ENCODE results near the gene RAB9A.

RAB9A gene

DNA sequence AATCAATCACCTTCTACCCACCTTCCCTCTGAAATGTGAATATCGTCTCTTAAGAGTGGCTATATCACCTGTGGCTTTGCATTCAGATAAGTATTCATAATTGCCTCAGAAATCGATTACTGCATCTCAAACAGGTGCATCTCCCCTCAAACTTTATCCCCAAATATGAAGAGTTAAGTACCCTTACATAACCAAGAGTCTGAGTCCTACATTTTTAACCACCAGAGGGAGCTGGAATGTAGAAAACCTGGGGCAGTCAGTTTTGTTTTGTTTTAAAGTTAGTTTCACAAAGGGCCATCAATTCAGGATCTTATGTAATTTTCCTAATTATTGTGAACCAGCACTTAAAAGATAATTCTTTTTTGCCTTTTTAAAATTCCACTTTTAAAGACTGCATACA is 30.3 kb upstream of the RAB9A start:
- no peak overlapping the region for H3K4me3 ChIP-seq (ENCODE audit: low read length)
- DNase-seq (ENCODE audit: low read depth) = peak; percentile 59
- TF ChIP-seq CTCF (IDR thresholded peaks at IDR 0.05; ENCODE audit: insufficient read depth, low read depth, low read length, missing control alignments) = peak; percentile 54

DNA sequence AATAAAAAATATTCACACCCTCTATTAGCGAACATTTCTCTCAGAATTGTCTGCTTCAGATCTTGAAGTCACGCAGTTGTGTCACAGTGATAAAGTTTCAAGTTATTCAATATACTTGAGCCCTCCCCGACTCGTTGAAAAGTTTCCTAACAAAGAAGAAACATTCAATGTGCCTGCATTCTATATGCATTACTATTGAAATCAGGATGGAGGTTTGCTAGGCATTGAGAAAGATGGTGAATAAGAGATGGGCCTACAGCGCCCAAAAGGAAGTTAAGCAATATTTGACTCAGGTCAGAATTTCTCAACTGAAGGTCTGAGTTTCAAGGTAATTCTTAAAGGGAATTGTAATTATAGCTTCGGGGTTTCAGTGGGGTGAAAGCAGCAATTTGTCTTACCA is 29.9 kb upstream of the RAB9A start:
- peak; percentile 88 for DNase-seq (ENCODE audit: low read depth)
- TF ChIP-seq CTCF (IDR thresholded peaks at IDR 0.05; ENCODE audit: insufficient read depth, low read depth, low read length, missing control alignments) = no peak
- H3K4me3 ChIP-seq (ENCODE audit: low read length) = no peak overlapping the region

- no peak overlapping the region for H3K4me3 ChIP-seq (ENCODE audit: low read length)
- no peak for DNase-seq (ENCODE audit: low read depth)
- TF ChIP-seq CTCF (IDR thresholded peaks at IDR 0.05; ENCODE audit: insufficient read depth, low read depth, low read length, missing control alignments) = no peak
Measured at GRCh38 chrX:13661735-13662288, 27.1 kb upstream of the RAB9A start.

DNA sequence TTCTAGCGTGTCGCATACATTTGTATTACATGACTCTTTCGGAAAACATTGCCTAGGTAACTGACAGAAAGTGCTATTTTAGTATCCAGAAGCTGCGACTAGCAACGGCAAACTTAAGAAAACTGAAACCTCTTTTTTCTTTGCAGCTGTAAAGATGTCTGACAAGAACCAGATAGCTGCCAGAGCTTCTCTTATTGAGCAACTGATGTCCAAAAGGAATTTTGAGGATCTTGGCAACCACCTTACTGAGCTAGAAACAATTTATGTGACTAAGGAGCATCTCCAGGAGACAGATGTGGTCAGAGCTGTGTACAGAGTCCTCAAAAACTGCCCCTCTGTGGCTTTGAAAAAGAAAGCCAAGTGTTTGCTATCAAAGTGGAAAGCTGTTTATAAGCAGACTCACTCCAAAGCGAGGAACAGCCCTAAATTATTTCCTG is 26.6 kb upstream of the RAB9A start:
- DNase-seq (ENCODE audit: low read depth) = no peak
- no peak overlapping the region for H3K4me3 ChIP-seq (ENCODE audit: low read length)

DNA sequence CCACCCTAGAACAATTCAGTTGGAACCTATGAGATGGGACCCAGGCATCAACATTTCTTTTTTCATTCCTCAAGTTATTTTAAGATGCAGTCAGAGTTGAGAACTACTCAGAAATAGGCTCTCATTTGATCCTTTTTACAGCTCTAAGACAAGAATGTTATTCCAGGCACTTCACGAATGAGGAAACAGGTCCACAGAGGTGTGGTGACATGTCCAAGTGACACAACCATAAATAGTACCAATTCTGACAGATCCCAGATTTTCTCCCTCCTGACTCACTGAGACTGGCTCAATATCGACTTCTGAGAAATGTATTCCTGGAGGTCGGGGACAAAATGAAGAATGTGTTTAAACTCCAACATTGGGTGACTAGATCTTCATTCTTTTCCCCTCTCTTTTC is 24.9 kb upstream of the RAB9A start:
- H3K4me3 ChIP-seq (ENCODE audit: low read length) = no peak overlapping the region
- peak; percentile 43 for DNase-seq (ENCODE audit: low read depth)
- TF ChIP-seq CTCF (IDR thresholded peaks at IDR 0.05; ENCODE audit: insufficient read depth, low read depth, low read length, missing control alignments) = no peak

More for the DNA sequence above, 26.6 kb upstream of the RAB9A start:
- TF ChIP-seq CTCF (IDR thresholded peaks at IDR 0.05; ENCODE audit: insufficient read depth, low read depth, low read length, missing control alignments) = no peak

DNA sequence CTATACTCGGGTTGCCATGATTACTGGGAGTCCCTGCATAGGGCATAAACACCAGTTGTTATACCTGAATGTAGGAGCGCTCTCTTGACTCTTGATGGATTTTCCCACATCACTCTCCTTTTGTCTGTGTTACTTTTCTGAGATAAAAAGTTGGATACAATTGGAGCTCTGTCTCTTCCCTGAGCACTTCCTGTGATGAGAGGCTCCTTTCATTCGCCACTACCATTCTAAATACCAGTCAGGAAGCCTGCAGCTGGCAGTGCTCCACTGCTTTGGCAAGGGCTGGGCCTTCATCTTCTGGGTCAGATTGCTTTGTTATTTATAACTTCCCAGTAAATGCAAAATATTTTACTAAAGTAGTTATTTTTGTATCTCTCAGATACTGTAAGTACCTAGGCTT is 22.1 kb upstream of the RAB9A start:
- H3K4me3 ChIP-seq (ENCODE audit: low read length) = no peak overlapping the region
- no peak for DNase-seq (ENCODE audit: low read depth)
- no peak for TF ChIP-seq CTCF (IDR thresholded peaks at IDR 0.05; ENCODE audit: insufficient read depth, low read depth, low read length, missing control alignments)

DNA sequence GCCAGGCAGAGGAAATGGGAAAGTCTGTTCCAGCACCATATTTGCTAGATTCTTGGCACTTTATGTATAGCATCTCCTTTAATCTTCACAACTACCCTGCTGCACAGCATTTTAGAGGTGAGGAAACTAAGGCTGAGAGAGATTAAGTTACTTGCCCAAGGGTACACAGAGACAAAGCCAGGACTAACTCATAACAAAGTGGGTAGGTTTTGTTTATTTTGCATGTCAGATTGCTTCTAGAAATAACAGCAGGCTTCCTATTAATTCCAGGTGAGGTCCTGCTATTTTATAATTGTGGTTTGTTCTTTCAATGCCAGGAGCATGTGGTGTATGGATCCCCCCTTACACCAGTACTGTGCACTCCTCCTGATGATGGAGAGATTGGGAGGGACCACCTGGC is 21.0 kb upstream of the RAB9A start:
- DNase-seq (ENCODE audit: low read depth) = peak; percentile 34
- TF ChIP-seq CTCF (IDR thresholded peaks at IDR 0.05; ENCODE audit: insufficient read depth, low read depth, low read length, missing control alignments) = no peak
- H3K4me3 ChIP-seq (ENCODE audit: low read length) = no peak overlapping the region

Measured in epithelial cell of esophagus (primary cell).